SK-N-SH (cell line): ENCODE measurements around the gene PYGM.

Experiments used
- ELF1 ChIP-seq: IDR thresholded peaks from 2 replicates; pipeline ENCODE4 v1.4.0; 2012
- FOSL2 ChIP-seq: IDR thresholded peaks from 2 replicates; pipeline ENCODE4 v1.4.0; 2012; ENCODE audit warnings: low read depth, mild to moderate bottlenecking, moderate library complexity, borderline replicate concordance
- FOXM1 ChIP-seq: IDR thresholded peaks from 2 replicates; pipeline ENCODE4 v1.4.0; 2012; ENCODE audit warnings: low read depth, mild to moderate bottlenecking
- JUND ChIP-seq: IDR thresholded peaks from 2 replicates; pipeline ENCODE4 v1.4.0; 2012
- NRF1 ChIP-seq: IDR thresholded peaks from 2 replicates; pipeline ENCODE4 v1.6.1; 2012; ENCODE audit warnings: low read depth, mild to moderate bottlenecking, low read length
- POLR2AphosphoS5 ChIP-seq: IDR thresholded peaks from 2 replicates; pipeline ENCODE4 v1.6.1; 2012; ENCODE audit warnings: low read depth, low read length
- RAD21 ChIP-seq: IDR thresholded peaks from 2 replicates; pipeline ENCODE4 v1.6.1; 2012; ENCODE audit warnings: mild to moderate bottlenecking, low read length
- TAF1 ChIP-seq: IDR thresholded peaks from 2 replicates; pipeline ENCODE4 v1.6.1; 2012; ENCODE audit warnings: low read depth, mild to moderate bottlenecking, low read length, moderate library complexity, borderline replicate concordance
- TF ChIP-seq, protein P1 (sequence below): fragments of 200-600 bp; sonication (generic); IDR thresholded peaks from 2 replicates; pipeline ENCODE4 v1.6.1; 2017; ENCODE audit warnings: antibody characterized with exemption, mild to moderate bottlenecking, moderate library complexity
- TF ChIP-seq, protein P2 (sequence below): IDR thresholded peaks from 2 replicates; pipeline ENCODE4 v1.4.0; 2012; ENCODE audit warnings: low read depth
- TF ChIP-seq, protein P3 (sequence below): fragments of 150-350 bp; IDR thresholded peaks from 2 replicates; pipeline ENCODE4 v1.6.1; 2017; ENCODE audit warnings: antibody characterized with exemption, low read length, low read depth, borderline replicate concordance
- TF ChIP-seq, protein P4 (sequence below): IDR thresholded peaks from 2 replicates; pipeline ENCODE4 v1.4.0; 2012; ENCODE audit warnings: low read depth, borderline replicate concordance
- TF ChIP-seq, protein P5 (sequence below): IDR thresholded peaks from 2 replicates; pipeline ENCODE4; 2012

DNA sequence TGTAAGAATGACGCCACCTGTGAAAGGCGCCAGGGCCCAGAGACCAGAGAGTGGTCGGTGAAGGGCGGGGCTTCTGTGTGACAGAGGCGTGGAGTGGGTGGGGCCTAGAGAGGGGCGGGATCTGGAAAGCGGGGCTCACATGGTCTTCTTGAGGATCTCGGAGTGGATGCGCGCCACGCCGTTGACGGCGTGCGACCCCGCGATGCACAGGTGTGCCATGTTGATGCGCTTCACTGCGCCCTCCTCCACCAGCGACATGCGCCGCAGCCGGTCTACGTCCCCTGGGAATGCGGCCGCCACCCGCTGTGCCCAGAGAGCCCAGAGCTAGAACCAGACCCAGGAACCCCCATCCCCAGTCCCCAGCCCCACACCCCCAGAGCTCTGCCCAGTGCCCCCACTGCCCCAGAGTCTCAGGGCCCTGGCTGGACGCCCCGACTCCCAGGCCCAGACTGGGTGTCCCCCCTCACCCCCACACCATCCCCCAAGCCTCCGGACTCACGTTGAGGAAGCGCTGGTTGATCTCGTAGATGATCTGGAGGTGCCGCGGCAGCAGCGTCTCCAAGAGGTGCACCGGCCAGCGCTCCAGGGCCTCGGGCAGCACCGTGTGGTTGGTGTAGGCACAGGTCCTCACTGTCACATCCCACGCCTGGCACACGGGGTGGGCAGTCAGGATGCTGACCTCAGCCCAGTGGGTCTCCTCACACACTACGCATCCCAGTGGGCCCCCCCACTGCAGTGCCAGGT is 6.2 kb downstream of the PYGM start:
- TF ChIP-seq ELF1: no peak
- TF ChIP-seq, protein P1, sequence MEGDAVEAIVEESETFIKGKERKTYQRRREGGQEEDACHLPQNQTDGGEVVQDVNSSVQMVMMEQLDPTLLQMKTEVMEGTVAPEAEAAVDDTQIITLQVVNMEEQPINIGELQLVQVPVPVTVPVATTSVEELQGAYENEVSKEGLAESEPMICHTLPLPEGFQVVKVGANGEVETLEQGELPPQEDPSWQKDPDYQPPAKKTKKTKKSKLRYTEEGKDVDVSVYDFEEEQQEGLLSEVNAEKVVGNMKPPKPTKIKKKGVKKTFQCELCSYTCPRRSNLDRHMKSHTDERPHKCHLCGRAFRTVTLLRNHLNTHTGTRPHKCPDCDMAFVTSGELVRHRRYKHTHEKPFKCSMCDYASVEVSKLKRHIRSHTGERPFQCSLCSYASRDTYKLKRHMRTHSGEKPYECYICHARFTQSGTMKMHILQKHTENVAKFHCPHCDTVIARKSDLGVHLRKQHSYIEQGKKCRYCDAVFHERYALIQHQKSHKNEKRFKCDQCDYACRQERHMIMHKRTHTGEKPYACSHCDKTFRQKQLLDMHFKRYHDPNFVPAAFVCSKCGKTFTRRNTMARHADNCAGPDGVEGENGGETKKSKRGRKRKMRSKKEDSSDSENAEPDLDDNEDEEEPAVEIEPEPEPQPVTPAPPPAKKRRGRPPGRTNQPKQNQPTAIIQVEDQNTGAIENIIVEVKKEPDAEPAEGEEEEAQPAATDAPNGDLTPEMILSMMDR: no peak
- no peak for TF ChIP-seq NRF1
- TF ChIP-seq, protein P2, sequence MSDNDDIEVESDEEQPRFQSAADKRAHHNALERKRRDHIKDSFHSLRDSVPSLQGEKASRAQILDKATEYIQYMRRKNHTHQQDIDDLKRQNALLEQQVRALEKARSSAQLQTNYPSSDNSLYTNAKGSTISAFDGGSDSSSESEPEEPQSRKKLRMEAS: no peak
- no peak for TF ChIP-seq RAD21
- TF ChIP-seq POLR2AphosphoS5: no peak
- TF ChIP-seq, protein P3, sequence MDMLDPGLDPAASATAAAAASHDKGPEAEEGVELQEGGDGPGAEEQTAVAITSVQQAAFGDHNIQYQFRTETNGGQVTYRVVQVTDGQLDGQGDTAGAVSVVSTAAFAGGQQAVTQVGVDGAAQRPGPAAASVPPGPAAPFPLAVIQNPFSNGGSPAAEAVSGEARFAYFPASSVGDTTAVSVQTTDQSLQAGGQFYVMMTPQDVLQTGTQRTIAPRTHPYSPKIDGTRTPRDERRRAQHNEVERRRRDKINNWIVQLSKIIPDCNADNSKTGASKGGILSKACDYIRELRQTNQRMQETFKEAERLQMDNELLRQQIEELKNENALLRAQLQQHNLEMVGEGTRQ: no peak
- TF ChIP-seq, protein P4, sequence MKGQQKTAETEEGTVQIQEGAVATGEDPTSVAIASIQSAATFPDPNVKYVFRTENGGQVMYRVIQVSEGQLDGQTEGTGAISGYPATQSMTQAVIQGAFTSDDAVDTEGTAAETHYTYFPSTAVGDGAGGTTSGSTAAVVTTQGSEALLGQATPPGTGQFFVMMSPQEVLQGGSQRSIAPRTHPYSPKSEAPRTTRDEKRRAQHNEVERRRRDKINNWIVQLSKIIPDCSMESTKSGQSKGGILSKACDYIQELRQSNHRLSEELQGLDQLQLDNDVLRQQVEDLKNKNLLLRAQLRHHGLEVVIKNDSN: no peak
- TF ChIP-seq, protein P5, sequence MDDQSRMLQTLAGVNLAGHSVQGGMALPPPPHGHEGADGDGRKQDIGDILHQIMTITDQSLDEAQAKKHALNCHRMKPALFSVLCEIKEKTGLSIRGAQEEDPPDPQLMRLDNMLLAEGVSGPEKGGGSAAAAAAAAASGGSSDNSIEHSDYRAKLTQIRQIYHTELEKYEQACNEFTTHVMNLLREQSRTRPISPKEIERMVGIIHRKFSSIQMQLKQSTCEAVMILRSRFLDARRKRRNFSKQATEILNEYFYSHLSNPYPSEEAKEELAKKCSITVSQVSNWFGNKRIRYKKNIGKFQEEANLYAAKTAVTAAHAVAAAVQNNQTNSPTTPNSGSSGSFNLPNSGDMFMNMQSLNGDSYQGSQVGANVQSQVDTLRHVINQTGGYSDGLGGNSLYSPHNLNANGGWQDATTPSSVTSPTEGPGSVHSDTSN: no peak
- TF ChIP-seq JUND: no peak
- TF ChIP-seq FOSL2: no peak
- TF ChIP-seq TAF1: no peak
- no peak for TF ChIP-seq FOXM1
